ENCODE results near the gene GINS1.

GINS1 gene

GRCh38 chr20:25465243-25466135, 58.0 kb downstream of the GINS1 start:
- Histone ChIP-seq H3K4me2 (no peak overlapping the region), H4K20me1 (ENCODE audit: insufficient read depth) (no peaks in the 10 kb centered on the region), H3K4me3 (IDR thresholded peaks at IDR 0.05; ENCODE audit: insufficient read depth, low read depth, low read length) (no peak overlapping the region), H3K9ac (no peak overlapping the region), H3K4me1 (ENCODE audit: low read depth, poor library complexity, severe bottlenecking) (no peaks in the 10 kb centered on the region), H3K36me3 (ENCODE audit: insufficient read depth) (no peaks in the 10 kb centered on the region), H2AFZ (ENCODE audit: low read depth) (no peak overlapping the region), H3K79me2 (ENCODE audit: insufficient read depth, low read depth) (no peaks in the 10 kb centered on the region), H3K27me3 (ENCODE audit: insufficient read depth, low read depth) (no peaks in the 10 kb centered on the region), H3K27ac (no peak overlapping the region)
- TF ChIP-seq, protein P1, sequence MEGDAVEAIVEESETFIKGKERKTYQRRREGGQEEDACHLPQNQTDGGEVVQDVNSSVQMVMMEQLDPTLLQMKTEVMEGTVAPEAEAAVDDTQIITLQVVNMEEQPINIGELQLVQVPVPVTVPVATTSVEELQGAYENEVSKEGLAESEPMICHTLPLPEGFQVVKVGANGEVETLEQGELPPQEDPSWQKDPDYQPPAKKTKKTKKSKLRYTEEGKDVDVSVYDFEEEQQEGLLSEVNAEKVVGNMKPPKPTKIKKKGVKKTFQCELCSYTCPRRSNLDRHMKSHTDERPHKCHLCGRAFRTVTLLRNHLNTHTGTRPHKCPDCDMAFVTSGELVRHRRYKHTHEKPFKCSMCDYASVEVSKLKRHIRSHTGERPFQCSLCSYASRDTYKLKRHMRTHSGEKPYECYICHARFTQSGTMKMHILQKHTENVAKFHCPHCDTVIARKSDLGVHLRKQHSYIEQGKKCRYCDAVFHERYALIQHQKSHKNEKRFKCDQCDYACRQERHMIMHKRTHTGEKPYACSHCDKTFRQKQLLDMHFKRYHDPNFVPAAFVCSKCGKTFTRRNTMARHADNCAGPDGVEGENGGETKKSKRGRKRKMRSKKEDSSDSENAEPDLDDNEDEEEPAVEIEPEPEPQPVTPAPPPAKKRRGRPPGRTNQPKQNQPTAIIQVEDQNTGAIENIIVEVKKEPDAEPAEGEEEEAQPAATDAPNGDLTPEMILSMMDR (conservative IDR thresholded peaks at IDR 0.05; ENCODE audit: low read depth, low read length): no peak

GRCh38 chr20:25466846-25467245, 59.4 kb downstream of the GINS1 start:
- TF ChIP-seq, protein P1 (conservative IDR thresholded peaks at IDR 0.05; ENCODE audit: low read depth, low read length): no peak
- Histone ChIP-seq H3K79me2 (ENCODE audit: insufficient read depth, low read depth) (no peaks in the 10 kb centered on the region), H3K4me3 (IDR thresholded peaks at IDR 0.05; ENCODE audit: insufficient read depth, low read depth, low read length) (no peak overlapping the region), H4K20me1 (ENCODE audit: insufficient read depth) (no peaks in the 10 kb centered on the region), H3K4me2 (no peak overlapping the region), H3K9ac (no peak overlapping the region), H3K4me1 (ENCODE audit: low read depth, poor library complexity, severe bottlenecking) (no peaks in the 10 kb centered on the region), H3K27ac (no peak overlapping the region), H3K27me3 (ENCODE audit: insufficient read depth, low read depth) (no peaks in the 10 kb centered on the region), H3K36me3 (ENCODE audit: insufficient read depth) (no peaks in the 10 kb centered on the region), H2AFZ (ENCODE audit: low read depth) (no peak overlapping the region)

DNA sequence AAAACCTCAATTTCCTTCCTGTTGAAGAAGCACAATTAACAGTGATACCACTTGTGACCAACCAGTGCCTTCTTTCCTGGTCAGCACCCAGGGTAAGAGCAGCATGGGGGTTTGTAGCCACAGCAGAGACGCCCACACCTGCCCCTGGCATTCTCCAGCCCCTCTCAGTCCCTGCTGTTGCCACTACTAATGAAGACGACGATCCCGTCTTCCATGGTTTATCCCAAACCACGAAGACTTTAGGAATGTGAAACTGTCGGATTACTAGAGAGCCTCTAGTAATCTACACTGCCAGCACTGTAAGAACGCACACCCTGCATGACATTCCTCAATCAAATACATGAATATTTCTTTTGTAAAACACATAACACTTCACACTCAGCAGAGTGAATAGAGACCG, 60.0 kb downstream of the GINS1 start:
- H3K4me2 ChIP-seq: no peak overlapping the region
- H3K79me2 ChIP-seq (ENCODE audit: insufficient read depth, low read depth): no peaks in the 10 kb centered on the region
- H3K36me3 ChIP-seq (ENCODE audit: insufficient read depth): no peaks in the 10 kb centered on the region
- H3K4me1 ChIP-seq (ENCODE audit: low read depth, poor library complexity, severe bottlenecking): no peaks in the 10 kb centered on the region
- H3K27ac ChIP-seq: no peak overlapping the region
- no peaks in the 10 kb centered on the region for H4K20me1 ChIP-seq (ENCODE audit: insufficient read depth)
- no peak overlapping the region for H3K4me3 ChIP-seq (IDR thresholded peaks at IDR 0.05; ENCODE audit: insufficient read depth, low read depth, low read length)
- no peaks in the 10 kb centered on the region for H3K27me3 ChIP-seq (ENCODE audit: insufficient read depth, low read depth)
- H2AFZ ChIP-seq (ENCODE audit: low read depth): no peak overlapping the region
- H3K9ac ChIP-seq: no peak overlapping the region
- TF ChIP-seq, protein P1 (conservative IDR thresholded peaks at IDR 0.05; ENCODE audit: low read depth, low read length): no peak

- no peaks in the 10 kb centered on the region for H3K27me3 ChIP-seq (ENCODE audit: insufficient read depth, low read depth)
- H3K9ac ChIP-seq: no peak overlapping the region
- H3K36me3 ChIP-seq (ENCODE audit: insufficient read depth): no peaks in the 10 kb centered on the region
- H2AFZ ChIP-seq (ENCODE audit: low read depth): no peak overlapping the region
- H3K79me2 ChIP-seq (ENCODE audit: insufficient read depth, low read depth): no peaks in the 10 kb centered on the region
- no peak overlapping the region for H3K27ac ChIP-seq
- H3K4me1 ChIP-seq (ENCODE audit: low read depth, poor library complexity, severe bottlenecking): no peaks in the 10 kb centered on the region
- no peaks in the 10 kb centered on the region for H4K20me1 ChIP-seq (ENCODE audit: insufficient read depth)
- TF ChIP-seq, protein P1 (conservative IDR thresholded peaks at IDR 0.05; ENCODE audit: low read depth, low read length): no peak
- no peak overlapping the region for H3K4me3 ChIP-seq (IDR thresholded peaks at IDR 0.05; ENCODE audit: insufficient read depth, low read depth, low read length)
- H3K4me2 ChIP-seq: no peak overlapping the region
Observed at GRCh38 chr20:25468126-25469075, 60.9 kb downstream of the GINS1 start.
